GM18861 (cell line): ENCODE data around the gene ZFTA.

ENCODE experiments used
- ATAC-seq: cut with Tn5 transposase; IDR thresholded peaks from one replicate; pipeline ENCODE4 v1.9.1; 2021; ENCODE audit not compliant: unreplicated experiment

Gene ZFTA

DNA sequence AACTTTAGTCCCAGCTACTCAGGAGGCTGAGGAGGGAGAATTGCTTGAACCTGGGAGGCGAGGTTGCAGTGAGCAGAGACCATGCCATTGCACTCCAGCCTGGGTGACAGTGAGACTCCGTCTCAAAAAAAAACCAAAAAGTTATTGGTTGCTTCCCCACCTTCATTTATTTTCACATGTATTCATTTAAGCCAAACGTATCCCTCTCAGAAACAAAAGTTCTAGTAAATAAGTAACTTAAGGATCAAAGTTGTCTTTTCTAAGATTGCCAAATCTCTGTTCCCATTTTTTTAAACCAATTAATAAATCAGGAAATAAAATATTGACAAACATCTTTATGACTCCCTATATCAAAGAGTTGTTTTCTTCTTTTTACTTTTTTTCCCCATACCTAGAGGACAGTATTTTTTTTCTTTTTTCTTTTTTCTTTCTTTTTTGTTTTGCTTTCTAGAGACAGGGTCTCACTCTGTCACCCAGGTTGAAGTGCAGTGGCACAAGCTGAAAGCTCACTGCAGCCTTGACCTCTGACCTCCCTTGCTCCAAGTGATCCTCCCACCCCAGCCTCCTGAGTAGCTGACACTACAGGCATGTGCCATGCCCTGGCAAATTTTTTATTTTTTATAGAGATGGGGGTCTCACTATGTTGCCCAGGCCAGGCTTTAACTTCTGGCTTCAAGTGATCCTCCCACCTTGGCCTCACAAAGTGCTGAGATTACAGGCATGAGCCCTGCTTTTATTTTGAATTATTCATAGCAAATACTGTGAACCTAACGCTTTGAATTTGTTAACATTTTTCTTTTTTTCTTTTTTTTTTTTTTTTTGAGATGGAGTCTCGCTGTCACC lies 11.4 kb downstream of the ZFTA start:
- no peak for ATAC-seq

DNA sequence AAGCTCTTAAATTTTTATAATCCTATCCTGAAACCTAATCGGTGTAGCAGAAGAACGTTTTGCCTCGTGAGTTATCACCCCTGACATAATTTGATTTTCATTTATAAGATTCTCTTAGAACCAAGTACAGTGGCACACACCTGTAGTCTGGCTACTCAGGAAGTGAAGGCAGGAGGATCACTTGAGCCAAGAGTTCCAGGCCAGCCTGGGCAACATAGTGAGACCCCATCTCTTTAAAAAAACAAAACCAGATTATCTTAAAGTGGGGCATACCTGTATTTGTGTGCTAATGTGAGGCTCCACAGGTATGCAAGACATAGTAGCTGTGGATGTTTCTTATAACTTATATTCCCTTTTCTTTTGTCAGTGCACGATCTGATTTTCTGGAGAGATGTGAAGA lies 19.0 kb downstream of the ZFTA start:
- ATAC-seq: no peak

DNA sequence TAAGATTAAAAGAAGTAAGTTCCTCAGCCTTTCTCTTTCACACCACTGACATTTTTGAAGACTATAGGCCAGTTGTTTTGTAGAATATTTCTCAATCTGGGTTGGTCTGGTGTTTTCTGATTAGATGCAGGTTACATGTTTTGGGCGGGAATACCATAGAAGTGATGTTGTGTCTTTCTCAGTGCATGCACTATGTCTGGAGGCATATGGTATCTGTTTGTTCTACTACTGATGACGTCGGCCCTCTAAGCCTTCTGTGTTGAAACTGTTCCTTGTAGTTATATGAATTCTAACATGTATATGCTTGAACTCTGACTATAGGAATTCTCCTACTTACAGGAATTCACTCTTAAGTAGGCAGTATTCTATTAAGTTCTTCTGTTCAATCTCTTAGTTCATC lies 21.6 kb downstream of the ZFTA start:
- ATAC-seq: no peak

- no peak for ATAC-seq
Observed at GRCh38 chr11:63745304-63746170, 23.0 kb downstream of the ZFTA start.

DNA sequence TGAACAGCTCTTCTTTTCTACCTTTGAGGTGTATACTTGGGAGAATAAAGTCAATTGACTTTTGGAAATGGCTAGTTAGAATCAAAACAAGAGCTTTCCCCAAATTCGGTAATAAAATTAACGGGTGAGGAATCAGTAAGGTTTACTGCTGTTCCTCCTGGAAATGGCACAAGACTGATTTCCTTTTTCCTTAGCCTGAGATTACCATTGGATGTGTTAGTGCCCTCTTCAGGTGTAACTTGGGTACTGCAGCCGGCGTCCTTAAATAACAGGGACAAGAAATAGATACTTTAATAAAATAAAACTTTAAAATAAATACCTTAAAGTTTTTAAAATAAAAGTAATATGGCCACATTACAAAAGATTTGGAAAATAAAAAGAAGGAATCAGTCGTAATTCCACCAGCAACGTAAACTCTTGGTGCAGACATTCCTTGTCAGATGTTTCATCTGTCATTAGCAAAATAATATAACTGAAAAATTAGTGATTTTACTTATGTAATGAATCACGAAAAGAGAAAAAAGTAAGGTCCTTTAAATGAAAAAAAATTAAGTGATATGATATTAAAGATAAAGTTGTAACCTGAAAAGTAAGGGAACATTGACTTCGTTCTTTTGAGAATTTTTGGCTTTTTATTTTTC lies 29.7 kb downstream of the ZFTA start:
- no peak for ATAC-seq

DNA sequence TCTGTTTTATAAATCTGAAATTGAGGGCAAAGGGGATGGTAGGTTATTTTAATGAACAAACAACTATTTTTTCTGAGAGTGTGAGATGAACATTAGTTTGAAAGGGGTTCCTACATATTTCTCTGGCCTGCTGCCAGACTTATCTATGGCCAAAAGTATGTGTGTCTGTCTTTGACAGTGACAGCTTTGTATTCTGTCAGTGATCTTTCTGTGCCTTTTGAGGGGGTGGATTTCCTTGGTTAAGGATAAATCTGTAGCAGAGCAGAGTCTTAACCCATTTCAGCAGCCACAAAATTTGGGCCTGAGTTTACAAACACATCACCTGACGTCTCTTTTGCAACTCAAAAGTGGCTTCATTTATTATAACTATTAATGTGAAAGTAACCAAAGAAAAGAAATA lies 30.9 kb downstream of the ZFTA start:
- ATAC-seq: no peak

- no peak for ATAC-seq
Observed at GRCh38 chr11:63736864-63737263, 31.7 kb downstream of the ZFTA start.

- no peak for ATAC-seq
Observed at GRCh38 chr11:63729326-63729725, 39.2 kb downstream of the ZFTA start.

- no peak for ATAC-seq
Observed at GRCh38 chr11:63720611-63721010, 48.0 kb downstream of the ZFTA start.

GRCh38 chr11:63719987-63720386 lies 48.6 kb downstream of the ZFTA start:
- ATAC-seq: no peak

- no peak for ATAC-seq
Observed at GRCh38 chr11:63719001-63719400, 49.6 kb downstream of the ZFTA start.
